Testis (tissue), 2 donors: ENCODE data around the gene CCDC33.

Source experiments
- POLR2A ChIP-seq: fragments of 450-650 bp; IDR thresholded peaks from one replicate; pipeline ENCODE4 v1.6.1; 2017; ENCODE audit warnings: antibody characterized with exemption, mild to moderate bottlenecking, moderate library complexity
- TF ChIP-seq, protein P1 (sequence below), 3 experiments: fragments of 450-650 bp in 2 of 3; fragments of 200-600 bp in 1 of 3; sonication (generic) in 1 of 3; IDR thresholded peaks; one replicate each; pipeline ENCODE4 v1.5.1; 2016 to 2019; ENCODE audit warnings: antibody characterized with exemption in 3 of 3, mild to moderate bottlenecking in 2 of 3, moderate library complexity in 1 of 3

DNA sequence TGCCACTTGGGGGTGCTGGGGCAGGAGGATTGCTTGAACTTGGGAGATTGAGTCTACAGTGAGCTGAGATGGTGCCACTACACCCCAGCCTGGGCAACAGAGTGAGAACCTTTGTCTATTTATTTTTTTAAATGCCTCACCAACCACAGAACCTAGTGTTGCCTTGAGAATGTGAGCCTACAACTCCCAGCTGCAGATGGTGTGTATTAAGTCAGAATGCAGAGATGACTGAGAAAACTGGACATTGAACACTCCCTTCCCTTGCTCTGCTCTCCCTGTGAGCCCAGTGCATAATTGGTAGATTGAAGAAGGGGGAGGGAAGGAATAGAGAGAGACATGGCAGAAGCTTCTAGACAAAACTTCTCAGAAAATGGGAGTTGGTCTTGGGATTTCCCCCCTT lies 53.5 kb downstream of the CCDC33 start:
- TF ChIP-seq, protein P1, sequence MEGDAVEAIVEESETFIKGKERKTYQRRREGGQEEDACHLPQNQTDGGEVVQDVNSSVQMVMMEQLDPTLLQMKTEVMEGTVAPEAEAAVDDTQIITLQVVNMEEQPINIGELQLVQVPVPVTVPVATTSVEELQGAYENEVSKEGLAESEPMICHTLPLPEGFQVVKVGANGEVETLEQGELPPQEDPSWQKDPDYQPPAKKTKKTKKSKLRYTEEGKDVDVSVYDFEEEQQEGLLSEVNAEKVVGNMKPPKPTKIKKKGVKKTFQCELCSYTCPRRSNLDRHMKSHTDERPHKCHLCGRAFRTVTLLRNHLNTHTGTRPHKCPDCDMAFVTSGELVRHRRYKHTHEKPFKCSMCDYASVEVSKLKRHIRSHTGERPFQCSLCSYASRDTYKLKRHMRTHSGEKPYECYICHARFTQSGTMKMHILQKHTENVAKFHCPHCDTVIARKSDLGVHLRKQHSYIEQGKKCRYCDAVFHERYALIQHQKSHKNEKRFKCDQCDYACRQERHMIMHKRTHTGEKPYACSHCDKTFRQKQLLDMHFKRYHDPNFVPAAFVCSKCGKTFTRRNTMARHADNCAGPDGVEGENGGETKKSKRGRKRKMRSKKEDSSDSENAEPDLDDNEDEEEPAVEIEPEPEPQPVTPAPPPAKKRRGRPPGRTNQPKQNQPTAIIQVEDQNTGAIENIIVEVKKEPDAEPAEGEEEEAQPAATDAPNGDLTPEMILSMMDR (IDR thresholded peaks at IDR 0.05): no peak
- TF ChIP-seq POLR2A: no peak
